ENCODE measurements around the gene SECISBP2L.

Gene SECISBP2L

DNA sequence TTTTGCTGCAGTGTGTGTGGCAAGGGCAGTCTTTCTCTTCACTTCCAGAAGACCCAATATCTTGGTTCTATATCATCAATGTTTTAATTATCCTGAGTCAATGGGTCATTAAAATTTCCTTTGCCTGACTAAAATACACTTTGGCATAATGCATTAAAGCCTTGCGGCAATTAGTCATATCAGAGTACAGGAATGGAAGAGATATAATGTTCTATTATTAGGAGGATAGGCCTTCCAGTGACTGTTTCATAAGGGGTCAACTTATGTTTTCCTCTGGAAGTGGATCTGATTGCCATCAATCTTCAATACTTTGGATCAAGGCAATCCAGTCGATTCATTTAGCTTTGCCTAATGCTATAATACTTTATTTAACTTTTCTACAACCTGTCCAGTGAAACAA lies 9.4 kb upstream of the SECISBP2L start:
- DNase-seq, result no peak

- DNase-seq, result no peak
Measured at GRCh38 chr15:49052662-49053061, 6.4 kb upstream of the SECISBP2L start.

DNA sequence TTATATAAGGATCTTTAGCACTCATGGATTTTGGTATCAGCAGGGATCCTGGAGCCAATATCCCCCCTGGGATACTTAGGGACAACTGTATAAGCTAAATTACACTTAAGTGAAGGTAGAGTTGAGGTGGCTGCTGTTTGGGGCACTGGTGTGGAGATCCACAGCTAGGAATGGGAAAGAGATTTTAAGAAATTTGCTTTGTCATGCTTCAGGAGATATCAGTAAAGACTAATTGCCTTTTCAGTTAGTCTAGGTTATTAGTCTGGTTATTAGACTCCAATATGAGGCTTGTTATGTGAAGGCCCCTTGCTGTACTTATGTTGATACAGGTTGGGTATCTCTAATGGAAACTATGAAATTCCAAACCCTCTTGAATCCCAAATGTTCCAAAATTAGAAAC lies 1.2 kb upstream of the SECISBP2L start:
- DNase-seq, result no peak

- no peak for DNase-seq
Measured at GRCh38 chr15:49045751-49046219, 461 bp downstream of the SECISBP2L start.

- DNase-seq, result no peak
Measured at GRCh38 chr15:49044766-49045606, 1.3 kb downstream of the SECISBP2L start.

DNA sequence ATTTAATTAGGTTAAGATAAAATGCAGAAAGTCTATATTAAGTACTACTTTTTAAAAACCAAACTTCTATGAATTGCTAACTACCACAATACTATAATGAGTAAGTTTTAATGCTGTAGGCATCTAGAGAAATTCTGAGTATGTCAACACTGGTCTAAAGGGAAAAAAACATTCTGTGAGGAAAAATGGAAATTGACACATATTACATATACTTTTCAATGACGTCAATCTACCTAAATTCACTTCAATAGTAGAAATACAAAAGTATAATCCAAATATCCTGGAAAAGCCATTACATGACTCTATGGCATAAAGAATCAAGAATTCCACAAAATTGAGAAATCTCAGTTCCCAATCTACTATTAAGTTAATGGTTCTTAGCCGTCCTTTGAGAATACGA lies 2.2 kb downstream of the SECISBP2L start:
- DNase-seq, result no peak

DNA sequence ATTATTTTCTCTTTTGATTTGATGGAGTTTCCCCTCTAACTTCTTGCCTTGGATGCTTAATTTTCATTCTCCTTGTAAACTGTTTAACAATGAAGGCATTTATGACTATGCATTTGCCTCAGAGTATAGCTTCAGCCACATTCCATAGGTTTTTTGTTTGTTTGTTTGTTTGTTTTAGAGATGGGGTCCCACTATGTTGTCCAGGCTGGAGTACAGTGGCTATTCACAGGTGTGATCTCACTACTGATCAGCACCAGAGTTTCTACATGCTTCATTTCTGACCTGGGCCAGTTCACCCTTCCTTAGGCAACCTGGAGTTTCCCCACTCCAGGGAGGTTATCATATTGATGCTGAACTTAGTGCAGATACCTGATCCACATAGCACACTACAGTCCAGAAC lies 4.1 kb downstream of the SECISBP2L start:
- DNase-seq, result no peak

DNA sequence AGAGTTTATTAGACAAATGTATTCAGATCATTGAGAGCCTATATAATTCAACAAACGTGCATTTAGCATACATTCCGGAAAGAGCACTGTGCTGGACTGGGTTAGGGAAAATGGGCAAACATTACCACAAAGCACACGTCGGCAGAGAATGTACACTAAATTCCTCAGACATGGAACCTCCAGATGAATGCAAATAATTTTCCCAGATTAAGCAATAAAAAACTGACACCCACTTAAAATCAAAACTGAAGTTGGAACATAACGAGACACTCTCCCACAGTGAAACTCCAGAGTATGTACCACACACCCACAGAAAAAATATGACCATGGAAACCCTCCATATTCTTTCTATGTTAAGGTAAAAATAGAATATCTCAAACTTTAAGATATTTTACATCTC lies 4.8 kb downstream of the SECISBP2L start:
- no peak for DNase-seq

- DNase-seq, result no peak
Measured at GRCh38 chr15:49040151-49040550, 6.1 kb downstream of the SECISBP2L start.

DNA sequence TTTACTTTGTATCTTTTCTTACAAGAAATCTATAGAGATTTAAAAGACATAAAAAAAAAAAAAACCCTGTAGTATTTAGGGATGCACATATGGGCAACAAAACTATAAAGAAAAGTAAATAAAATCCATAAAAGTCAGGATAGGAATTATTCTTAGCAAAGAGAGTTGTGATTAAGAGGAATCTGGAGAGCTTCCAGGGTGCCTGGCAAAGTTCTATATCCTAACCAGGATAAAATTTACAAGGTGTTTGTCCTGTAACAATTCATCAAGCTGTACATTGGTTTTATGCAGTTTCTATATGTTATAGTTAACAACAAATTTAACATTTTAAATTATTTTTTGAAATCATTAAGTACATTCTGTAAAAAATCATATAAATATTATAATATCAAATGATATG lies 7.9 kb downstream of the SECISBP2L start:
- DNase-seq, result no peak

GRCh38 chr15:49037546-49037940 lies 8.7 kb downstream of the SECISBP2L start:
- DNase-seq, result no peak

- no peak for DNase-seq
Measured at GRCh38 chr15:49036650-49037545, 9.3 kb downstream of the SECISBP2L start.

- DNase-seq, result no peak
Measured at GRCh38 chr15:49035825-49036224, 10.4 kb downstream of the SECISBP2L start.

- DNase-seq, result no peak
Measured at GRCh38 chr15:49032601-49033145, 13.6 kb downstream of the SECISBP2L start.

GRCh38 chr15:49031804-49032203 lies 14.4 kb downstream of the SECISBP2L start:
- DNase-seq, result no peak

- no peak for DNase-seq
Measured at GRCh38 chr15:49026700-49027099, 19.5 kb downstream of the SECISBP2L start.

- no peak for DNase-seq
Measured at GRCh38 chr15:49024840-49025239, 21.4 kb downstream of the SECISBP2L start.

DNA sequence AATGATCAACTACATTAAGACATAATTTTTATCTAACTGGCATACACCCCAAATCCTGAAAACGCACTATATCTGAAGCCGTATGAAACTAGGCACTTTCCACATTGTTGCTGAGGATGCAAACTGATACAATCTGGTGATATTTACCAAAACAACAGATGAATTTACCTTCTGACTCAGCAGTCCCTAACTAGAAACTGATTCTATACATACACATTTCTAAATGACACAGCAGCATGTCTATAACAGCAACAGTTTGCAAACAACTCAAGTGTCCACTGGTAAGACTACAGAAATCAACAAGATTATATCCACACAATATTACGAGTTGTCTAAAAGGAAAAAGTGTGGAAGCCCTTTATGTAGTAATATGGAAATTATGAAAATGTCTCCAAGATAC lies 22.9 kb downstream of the SECISBP2L start:
- DNase-seq, result no peak

GRCh38 chr15:49015896-49016295 lies 30.4 kb downstream of the SECISBP2L start:
- DNase-seq, result no peak

GRCh38 chr15:48999314-48999713 lies 46.9 kb downstream of the SECISBP2L start:
- DNase-seq, result no peak

- DNase-seq, result no peak
Measured at GRCh38 chr15:48996276-48996675, 50.0 kb downstream of the SECISBP2L start.

- DNase-seq, result no peak
Measured at GRCh38 chr15:48993380-48993779, 52.9 kb downstream of the SECISBP2L start.

- no peak for DNase-seq
Measured at GRCh38 chr15:48992545-48992944, 53.7 kb downstream of the SECISBP2L start.

- no peak for DNase-seq
Measured at GRCh38 chr15:48992096-48992495, 54.1 kb downstream of the SECISBP2L start.
